HG03520 (cell line): Measurements from ENCODE around the gene TBC1D22B.
"Not testable (repeated sequence)": the region's sequence is repeated elsewhere in the genome, so short reads cannot be mapped to it uniquely, and the experiment has no call there.

Source experiments
- ATAC-seq: cut with Tn5 transposase; IDR thresholded peaks from one replicate; pipeline ENCODE4 v1.9.1; 2021; ENCODE audit warnings: mild to moderate bottlenecking, moderate library complexity; ENCODE audit not compliant: unreplicated experiment

Gene TBC1D22B

DNA sequence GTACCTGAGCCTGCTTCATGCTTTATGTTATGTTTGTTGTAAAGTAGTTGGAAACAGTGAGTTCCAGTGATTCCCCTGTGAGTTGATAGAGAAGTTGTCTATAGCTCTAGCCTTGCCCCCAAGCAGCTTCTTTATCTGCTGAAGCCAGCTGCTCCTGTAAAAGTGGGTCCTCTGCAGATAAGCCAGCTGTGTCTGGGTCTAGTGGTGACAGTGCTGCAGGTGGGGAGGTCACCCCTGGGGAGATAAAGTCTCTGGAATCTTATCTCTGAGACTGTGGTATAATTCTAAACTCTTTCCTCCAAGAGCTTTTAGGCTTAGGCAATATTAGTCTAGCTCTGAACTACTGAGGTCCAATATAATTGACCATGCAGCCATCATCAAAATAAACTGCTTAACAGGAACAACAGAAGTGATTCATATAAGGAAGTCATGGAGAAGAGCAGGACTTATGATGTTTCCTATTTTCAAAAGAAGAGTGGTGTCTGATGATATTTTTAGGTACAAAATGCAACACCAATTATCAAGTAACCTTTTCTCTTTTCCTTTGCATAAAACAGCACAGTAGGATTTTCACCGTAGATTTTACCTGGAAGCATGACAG, 44.6 kb downstream of the TBC1D22B start:
- ATAC-seq, result no peak

- no peak for ATAC-seq
Measured at GRCh38 chr6:37303091-37303660, 45.6 kb downstream of the TBC1D22B start.

GRCh38 chr6:37303891-37304503, 46.4 kb downstream of the TBC1D22B start:
- no peak for ATAC-seq

DNA sequence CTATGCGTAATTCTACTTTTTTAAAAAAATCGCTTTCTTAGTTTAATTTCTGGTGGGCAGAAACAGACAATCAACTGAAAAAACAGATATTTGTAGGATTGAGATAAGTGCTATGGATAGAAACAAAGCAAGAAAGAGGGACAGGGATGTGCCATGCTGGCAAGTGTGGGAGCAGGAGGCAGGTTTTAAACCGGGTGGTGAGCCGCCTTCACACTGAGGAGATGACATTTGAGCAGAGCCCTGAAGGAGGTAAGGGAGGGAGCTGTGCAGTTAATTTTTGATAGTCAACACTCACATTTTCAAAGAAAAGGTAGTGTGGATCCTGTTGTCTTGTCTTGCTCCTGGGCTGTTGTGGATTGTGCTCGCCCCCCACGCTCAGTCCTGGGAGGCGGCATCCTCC, 47.2 kb downstream of the TBC1D22B start:
- no peak for ATAC-seq

DNA sequence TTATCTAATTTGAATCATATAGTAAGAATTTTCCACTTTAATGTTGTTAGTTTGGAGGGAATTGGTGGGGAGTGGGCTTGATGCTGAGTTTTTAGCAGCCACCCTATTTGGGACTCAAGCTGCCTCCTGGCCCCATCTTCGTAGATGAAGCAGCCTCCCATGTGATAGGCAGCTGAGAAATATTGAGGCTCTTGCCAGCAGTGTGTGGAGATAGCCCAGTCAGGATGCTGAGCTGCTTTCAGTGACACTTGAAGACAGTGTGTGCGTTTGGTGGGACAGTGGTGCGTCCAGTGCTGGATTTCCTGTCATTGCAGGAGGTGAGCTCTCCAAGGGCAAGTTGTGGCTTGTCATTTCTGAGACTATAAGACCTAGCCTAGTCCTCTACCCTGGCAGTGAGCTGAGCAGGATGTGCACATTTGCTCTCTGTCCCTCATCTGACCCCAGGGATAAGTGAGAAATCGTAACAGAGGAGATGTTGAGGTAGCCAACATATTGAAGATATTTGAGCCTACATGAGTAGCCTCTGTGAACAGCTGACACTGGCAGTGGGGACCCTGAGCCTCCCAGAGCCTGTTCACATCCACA, 48.4 kb downstream of the TBC1D22B start:
- ATAC-seq, result no peak

- no peak for ATAC-seq
Measured at GRCh38 chr6:37306624-37307222, 49.2 kb downstream of the TBC1D22B start.

- ATAC-seq, result not testable (repeated sequence)
Measured at GRCh38 chr6:37307484-37307883, 49.9 kb downstream of the TBC1D22B start.

- no peak for ATAC-seq
Measured at GRCh38 chr6:37308069-37308815, 50.7 kb downstream of the TBC1D22B start.

GRCh38 chr6:37309046-37309445, 51.5 kb downstream of the TBC1D22B start:
- ATAC-seq, result no peak

DNA sequence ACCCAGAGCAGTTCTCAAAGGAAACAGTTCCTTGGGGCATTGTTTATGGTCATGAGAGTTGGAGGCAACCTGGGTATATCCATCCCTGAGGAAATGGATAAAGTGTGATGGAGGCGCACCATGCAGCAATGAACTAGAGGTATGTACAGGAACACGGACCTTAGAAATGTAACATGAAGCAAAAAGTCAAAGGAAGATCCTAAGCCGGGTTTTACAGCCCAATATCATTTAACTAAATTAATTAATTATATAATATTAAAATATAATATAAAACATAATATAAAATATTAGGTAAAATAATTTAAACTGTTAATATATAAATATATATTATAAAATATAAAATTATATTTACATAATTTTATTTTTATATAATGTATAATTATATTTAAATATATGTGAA, 52.1 kb downstream of the TBC1D22B start:
- ATAC-seq, result no peak

DNA sequence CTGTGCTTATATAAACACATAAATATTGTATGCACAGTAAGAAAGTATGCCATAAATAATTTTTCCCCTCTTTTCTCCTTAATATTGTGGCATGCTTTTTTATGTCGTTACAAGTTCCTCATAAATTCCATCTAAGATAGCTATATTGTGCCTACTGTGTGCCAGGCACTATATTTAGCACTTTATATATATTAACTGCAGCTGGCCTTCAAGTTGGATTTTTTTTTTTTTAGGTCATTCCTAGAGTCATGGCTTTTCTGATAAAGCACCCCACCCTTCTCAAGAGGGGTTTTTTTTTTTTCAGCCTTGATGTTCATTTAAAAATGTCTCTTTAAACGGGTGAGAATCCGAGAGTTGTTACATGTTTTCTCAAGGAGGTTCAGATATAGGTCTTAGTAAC, 53.4 kb downstream of the TBC1D22B start:
- no peak for ATAC-seq

DNA sequence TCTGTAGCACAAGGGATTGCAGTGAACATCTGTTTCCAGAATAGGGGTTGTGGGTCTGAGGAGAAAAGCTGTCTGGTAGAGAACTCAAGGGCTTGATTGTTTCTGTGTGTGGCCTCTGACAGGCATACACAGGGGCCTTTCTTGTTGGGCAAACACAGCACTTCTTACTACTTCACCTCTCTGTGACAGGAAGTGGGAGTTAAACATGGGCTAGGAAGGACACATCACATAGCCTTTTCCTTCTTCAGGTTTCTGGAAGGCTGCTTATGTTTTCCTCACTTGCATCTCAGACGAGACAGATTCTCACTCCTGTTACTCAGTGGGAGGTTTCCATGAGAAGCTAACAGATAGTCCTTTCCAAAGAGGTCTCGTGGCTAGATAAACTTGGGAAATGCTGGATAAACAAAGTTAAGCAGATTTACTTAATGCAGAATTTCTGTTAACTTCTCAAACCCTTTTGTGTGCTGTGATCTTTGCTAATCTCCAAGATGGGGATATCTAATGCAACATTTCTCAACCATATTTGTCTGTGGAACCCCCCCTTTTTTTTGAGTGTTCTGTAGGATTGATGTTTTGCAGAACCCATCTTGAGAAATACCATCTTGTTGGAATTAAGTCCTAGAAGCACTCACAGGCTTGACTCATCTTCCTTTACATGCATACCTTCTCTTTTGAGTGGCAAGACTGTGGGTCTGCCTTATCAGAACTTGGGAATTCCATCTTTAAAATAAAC, 54.3 kb downstream of the TBC1D22B start:
- no peak for ATAC-seq

DNA sequence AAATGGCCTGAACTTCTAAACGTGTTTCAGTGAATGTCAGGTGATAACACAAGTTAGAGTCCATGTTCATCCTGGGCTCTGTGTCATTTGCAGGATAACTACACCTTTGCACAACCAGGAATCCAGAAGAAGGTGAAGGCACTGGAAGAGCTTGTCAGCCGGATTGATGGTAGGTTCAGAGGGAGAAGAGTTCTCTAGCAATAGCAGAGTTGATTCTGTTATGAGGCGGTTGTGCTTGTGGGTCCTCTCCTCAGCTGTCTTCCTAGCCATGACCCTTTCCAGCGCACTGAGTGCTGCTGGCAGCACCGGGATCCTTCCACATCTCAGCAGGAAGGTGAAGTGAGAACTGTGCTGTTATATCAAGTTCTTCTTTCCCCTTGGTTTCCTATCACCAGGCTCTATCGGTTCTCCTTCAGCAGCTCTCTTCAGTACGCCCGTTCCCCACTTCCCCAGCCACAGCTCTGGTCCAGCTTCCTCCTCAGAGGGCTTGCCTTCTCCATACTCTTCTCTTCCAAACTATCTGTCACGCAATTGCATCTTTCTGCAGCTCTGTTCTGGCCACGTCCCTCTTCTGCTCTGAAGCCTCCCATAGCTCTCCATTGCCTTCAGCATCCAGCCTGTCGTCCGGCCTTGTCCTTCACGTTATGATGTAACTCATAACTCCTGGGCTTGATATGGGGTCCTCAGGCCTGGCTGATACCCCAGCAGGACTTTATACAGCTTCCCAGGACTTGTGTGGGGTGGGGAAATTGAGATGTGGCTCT, 56.3 kb downstream of the TBC1D22B start:
- ATAC-seq, result no peak

DNA sequence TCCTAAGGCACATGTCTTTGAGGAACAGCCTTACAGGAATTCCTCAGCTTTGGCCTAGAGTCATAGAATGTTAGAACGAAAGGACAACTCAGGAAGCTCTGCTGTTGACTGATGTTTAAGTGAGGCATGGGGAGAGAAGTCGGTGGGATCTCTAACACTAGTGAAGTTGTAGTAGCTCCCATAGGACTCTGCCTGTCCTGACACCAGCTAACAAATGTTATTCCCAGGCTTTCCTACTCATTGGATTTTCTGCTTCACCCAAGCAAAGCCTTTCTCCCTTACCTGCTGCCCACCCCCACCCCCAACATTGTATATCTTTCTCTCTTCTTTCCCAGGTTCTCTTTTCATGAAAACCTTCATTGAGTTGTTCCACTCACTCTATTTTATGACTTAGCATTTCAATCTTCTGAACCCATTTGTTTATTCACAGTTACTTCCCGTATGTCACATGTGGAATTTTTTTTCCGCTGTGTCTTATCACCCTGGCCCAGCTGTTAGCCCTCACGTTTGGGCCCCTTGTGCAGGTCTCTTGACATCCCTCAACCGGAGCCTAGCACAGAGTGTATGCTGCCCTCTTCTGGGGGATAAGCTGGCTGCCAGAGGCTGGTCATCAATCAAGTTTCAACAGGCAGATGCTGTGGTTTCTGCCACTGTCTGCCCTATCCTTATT, 57.0 kb downstream of the TBC1D22B start:
- no peak for ATAC-seq

DNA sequence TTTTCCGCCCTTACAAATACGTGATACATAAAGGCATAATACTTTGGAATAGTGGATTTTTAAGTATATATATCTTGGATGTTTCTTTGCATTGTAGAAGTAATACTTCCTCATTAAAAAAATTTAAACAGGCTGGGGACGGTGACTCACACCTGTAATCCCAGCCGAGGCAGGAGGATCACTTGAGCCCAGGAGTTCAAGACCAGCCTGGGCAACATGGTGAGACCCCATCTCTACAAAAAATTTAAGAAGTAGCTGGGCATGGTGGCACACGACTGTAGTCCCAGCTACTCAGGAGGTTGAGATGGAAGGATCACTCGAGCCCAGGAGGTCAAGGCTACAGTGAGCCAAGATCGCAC, 57.6 kb downstream of the TBC1D22B start:
- no peak for ATAC-seq

GRCh38 chr6:37316071-37316470, 58.5 kb downstream of the TBC1D22B start:
- ATAC-seq, result no peak

- ATAC-seq, result no peak
Measured at GRCh38 chr6:37317312-37318038, 59.9 kb downstream of the TBC1D22B start.

GRCh38 chr6:37319156-37319555, 61.6 kb downstream of the TBC1D22B start:
- ATAC-seq, result no peak
